HS-5 (cell line): ENCODE data around the gene OR51F1.
"Not testable (repeated sequence)": the region's sequence is repeated elsewhere in the genome, so short reads cannot be mapped to it uniquely, and the experiment has no call there.

Experiments used
- DNase-seq: peaks from one replicate; pipeline ENCODE4 v3.0.0-alpha.2; 2012; ENCODE audit warnings: low read depth

OR51F1 gene

GRCh38 chr11:4769838-4770237 lies at the start of gene OR51F1:
Gene OR51F1, minus strand, starts transcription at chr11:4769938. Its CDS starts 0 bp downstream, at chr11:4769938.
- DNase-seq = no peak

DNA sequence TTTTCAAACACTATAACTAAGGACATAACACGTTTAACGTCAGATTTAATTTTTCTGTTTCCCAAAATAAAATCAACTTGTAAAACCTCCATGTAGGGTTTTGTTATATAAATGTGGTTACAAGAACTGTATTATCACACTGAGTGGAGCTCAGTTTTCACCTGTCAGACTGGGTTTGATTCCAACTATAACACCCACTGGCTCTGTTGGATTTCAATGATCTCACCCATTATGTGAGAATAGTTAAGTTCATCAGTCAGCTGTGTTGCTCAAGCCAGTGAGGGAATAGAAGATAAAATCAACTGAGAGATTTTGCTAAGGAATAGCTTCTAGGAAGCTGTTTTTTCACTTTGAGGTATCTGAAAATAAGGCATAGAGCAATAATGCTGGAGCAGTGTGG lies 39.5 kb upstream of the OR51F1 start:
- no peak for DNase-seq

GRCh38 chr11:4808476-4808875 lies 38.7 kb upstream of the OR51F1 start:
- no peak for DNase-seq

DNA sequence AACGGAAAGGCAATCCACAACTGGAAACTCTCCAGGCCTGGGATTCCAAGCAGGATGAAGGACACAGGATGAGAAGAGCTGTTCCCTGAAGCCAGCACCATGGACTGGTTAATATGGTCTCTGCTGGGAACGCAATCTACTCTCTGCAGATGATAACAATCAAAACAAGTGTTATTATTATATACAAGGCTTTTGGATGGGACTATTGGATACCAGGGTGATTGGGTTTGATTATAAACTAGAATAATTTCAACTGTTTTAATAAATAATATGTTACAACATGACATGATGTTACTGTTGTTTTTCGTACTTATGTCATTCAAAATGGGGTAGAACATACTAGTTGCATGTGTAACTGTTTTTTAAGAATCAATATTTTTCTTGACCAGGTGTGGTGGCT lies 34.5 kb upstream of the OR51F1 start, which contains the start of gene OR52R1:
TSS of gene OR52R1 (minus strand) at position 101 of the 400 bp plus-strand sequence. CDS start at position 101, 0 bp downstream.
- no peak for DNase-seq

DNA sequence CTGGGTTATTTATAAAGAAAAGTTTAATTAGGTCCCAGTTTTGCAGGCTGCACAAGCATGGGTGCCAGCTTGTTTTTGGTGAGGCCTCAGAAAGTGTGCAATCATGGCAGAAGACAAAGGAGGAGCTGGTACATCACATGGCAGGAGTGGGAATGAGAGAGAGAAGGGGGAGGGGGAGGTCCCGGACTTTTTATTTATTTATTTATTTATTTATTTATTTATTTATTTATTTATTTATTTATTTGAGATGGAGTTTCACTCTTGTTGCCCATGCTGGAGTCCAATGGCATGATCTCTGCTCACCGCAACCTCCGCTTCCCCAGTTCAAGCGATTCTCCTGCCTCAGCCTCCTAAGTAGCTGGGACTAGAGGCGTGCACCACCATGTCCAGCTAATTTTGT lies 31.6 kb upstream of the OR51F1 start:
- not testable (repeated sequence) for DNase-seq

DNA sequence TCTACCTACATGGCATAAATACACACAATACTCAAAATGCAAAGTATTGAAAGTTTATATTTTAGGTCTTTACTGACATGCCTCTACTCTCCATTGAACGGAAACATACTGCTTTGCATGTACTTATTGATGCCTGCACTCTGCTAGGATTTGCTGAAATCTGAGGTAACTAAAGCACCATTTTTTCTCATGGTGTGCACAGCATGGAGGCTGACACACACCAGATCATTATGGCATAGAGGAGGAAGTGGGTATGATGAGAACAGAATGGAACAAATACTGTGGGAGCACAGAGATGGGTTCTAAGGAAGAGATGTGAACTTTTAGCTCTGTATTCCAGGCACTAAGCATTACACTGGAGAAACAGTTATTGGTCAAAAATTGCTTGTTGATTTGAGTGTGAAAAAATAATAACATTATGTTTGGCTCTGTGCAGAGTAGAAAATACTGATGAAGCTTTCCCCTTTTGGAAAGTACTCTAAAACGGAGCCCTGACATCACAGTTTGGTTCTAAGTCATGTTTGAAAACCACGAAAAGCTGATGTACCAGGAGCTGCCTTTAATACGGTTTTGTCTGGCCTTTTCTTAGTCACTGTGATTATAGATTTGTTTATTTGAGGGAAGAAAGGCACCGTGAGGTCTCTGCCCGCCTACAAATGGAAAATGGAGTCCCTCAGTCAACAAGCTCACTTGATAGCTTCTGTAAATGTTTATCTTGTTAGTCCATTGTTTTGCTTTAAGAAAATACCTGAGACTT lies 28.9 kb upstream of the OR51F1 start:
- no peak for DNase-seq

DNA sequence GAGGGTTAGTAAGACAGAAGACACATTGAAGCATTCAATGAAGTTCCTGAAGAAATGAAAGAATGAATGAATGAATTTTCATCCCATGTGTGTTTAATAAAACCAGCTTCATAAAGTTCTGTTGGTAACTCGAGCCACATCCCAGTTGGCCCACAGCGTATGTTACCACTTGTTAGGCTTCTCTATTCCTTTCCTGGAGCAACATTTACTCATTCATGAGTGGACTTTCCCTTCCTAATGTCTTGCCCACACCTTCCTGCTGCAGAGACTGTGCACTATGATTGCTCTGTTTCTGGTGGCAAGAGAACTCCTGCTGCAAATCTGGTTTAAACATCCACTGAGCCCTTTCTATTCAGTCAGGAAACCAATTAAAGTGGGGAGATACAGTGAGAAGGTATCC lies 27.5 kb upstream of the OR51F1 start:
- DNase-seq = no peak

GRCh38 chr11:4782454-4782853 lies 12.7 kb upstream of the OR51F1 start:
- DNase-seq = no peak

DNA sequence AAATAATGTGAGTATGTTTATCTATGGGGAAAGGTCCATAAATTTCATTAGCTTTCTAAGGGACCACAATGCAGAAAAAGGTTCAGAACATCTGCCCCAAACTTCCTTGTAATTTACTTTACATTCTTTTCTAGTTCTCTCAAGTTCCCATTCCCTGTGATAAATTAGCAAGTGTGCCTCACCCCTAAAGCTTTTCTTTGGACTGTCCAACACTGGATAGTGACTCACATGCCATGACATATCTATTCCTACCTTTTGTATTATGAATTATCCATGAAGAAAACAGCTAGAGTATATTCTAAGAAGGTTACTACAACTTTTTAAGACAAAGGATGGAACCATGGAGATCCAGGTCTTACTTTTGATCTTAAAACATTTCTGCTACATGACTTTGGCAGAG lies 1.6 kb downstream of the OR51F1 start:
- DNase-seq = no peak

DNA sequence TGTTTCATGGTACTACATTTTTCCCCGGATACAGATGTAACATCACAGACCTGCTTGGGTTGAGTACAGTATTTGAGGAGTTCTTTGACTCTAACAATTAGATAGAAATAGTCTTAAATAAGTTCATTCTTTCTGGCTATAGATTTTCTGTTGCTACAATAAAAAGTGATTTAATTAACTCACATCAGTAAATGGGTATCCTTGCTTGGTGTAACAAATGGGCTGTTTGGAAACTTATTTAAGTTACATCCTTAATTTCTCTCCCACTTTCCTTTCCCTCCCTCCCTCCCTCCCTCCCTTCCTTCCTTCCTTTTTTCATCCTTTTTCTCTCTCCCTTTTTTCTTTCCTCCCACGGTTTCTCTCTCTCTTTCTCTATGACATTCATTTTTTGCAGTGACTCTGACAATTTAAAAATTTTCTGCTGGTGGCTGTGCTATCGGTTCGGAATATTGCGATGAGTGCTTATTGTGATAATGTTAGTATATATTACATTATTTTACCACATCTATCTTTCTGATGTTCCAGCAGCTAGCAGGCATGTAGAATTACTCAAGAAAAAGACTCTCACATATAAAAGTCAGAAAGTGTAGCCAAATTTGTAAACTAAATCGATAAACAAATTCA lies 3.2 kb downstream of the OR51F1 start:
- no peak for DNase-seq

DNA sequence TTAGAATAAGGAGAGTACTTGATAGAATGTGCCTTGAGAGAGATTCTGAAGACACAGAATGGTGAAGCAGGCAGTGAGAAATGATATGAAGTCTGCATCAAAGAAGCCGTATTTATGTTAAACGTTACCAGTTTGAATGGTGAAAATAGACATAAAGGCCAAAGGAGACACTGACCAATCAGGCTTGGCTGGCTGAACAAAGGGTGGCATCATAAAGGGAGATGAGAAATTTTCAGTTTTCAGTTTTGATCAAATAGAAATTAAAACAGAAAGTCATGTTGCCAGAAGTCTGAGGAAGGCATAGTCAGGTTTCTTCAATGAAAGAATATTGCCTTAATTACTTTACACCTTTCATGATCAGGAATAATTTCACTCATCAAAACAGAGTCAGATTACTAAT lies 6.6 kb downstream of the OR51F1 start:
- DNase-seq = no peak

- no peak for DNase-seq
Measured at GRCh38 chr11:4751201-4751600, 18.5 kb downstream of the OR51F1 start.

- peak; percentile 23 for DNase-seq
Measured at GRCh38 chr11:4748438-4748837, 21.3 kb downstream of the OR51F1 start.

- DNase-seq = no peak
Measured at GRCh38 chr11:4740735-4741134, 29.0 kb downstream of the OR51F1 start.

DNA sequence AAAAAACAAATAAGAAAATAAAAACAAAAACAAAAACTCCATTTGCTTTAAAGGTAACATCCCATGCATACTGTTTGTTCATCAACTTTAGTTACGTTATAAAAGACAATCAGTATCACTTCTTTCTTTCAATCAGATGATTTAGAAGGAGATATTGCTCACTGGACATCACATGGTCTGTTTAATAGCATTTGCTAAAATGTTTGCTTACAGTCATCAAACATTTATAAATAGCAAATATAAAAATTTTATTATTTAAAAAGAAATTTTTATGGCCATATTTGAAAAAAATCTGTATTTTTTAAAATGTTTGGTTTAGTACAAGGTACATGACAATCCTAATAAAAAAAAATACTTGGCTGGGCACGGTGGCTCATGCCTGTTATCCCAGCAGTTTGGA lies 42.6 kb downstream of the OR51F1 start:
- no peak for DNase-seq

DNA sequence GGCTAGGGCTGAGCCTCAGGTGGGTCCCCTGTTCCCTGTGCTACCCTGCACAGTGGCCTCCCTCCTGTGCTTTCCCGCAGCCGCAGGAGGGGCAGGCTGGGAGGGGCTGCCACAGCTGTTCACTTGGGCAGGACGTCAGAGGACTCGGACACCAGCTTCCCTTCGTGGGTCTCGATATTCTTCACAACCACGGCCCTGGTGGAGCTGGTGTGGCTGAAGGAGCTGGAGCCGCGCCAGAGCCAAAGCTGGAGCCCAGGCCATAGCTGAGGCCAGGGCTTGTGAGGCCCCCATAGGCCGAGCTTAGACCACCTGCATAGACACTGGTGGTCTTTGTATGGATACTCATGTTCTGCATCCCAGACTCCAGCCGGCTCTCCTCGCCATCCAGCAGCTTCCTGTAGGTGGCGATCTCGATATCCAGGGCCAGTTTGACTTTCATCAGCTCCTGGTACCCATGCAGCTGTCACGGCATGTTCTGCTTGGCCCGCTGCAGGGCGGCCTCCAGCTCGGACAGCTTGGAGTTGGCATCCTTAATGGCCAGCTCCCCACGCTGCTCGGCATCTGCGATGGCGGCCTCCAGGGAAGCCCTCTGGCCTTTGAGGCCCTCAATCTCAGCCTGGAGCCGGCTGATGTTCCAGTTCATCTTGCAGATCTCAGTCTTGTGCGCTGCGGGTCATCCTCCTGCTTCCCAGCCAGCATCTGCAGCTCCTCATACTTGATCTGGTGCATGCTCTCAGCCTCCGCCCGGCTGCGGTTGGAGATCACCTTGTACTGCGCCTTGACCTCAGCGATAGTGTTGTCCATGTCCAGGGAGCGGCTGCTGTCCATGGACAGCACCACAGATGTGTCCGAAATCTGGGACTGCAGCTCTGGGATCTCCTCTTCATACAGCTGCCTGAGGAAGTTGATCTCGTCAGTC lies 46.9 kb downstream of the OR51F1 start:
- DNase-seq = not testable (repeated sequence)
